Measurements from ENCODE around the gene C5orf15. TPM values are rescaled to one million over a fixed set of nuclear protein-coding genes. Genes with fewer than 3 reads are reported as not detected.

Gene C5orf15
- total and polyA plus RNA-seq, 4 donors, result 21.2 to 32.4 (median 28.7) TPM

DNA sequence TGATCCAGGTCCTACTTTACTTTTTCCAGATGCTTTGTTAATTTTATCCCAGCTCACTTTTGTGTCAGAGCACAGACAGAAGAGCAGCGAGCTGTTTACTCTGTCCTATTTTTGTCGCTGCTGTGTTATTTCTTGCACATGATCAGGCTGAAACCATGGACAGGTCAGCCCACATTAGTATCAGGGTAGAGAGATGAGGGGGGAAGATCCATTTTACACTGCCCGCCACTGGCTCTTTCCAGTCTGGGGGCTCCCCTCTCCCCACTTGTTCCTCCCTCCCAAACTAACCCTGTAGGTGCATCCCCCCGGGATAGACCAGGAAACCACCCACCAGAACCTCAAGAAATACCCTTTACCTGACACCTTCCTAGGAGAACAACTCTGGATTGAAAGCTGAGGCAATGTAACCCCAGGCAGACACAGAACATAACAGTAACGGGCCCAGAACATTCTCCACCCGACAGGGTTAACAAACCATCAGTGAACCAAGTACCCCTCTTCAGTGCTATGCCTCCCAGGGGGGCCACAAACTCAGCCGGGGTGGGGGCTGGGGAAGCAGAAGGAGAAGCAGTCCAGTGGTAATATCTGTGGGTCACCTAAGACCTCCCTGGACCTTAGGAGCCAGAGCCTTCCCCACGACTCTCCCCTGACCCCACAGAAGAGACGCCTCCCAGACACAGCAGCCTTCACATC is 26.0 kb upstream of the C5orf15 start:
- H3K27ac ChIP-seq (ENCODE audit: low read depth in 1 of 2, low read length in 2 of 2), result no peak overlapping the region

DNA sequence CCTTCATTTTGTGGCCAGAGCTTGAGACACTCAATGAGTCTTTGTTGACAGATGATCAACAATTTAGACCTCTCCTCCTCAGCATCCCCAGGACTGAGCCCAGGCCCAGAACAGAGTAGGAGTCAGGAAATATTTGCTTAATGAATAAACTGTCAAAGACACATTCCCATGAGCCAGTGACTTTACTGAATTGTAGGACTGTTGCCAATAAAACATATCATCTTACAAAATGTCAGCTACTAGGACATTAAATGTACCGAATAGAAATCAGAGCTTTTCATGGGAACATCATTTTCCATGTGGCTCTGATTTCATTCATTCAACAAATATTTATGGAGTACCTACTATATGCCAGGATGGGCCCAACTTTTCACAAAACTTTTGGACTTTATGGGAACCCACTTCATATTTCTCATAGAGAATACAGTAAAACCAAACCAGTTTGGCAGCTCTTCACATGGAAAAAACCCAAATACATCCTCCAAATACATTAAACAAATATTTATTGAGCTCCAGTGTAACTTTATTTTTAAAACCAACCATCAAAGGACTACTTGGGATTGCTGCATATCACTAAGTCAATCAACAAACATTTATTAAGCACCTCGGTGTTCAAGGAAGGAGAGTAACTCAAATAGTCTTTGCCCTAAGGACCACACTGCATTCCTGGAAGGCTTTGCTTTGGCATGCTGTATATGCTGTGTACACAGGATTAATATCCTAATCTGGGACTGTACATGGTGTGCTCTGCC is 24.9 kb upstream of the C5orf15 start:
- H3K27ac ChIP-seq (ENCODE audit: low read depth in 1 of 2, low read length in 2 of 2), result no peak overlapping the region
- no peaks in the 10 kb centered on the region for H3K27me3 ChIP-seq (ENCODE audit: control insufficient read depth in 4 of 4, insufficient read depth in 4 of 4, low read length in 3 of 4)
- 59% methylated on average over 2 of the region's 2 CpGs for WGBS
- H3K4me3 ChIP-seq (ENCODE audit: low read depth in 1 of 3, low read length in 3 of 3), result no peak overlapping the region
- peaks cover 14 to 27% (median 20%) of the 10 kb centered on the region in 4 donors for H3K36me3 ChIP-seq (ENCODE audit: control insufficient read depth in 4 of 4, insufficient read depth in 3 of 4, low read depth in 1 of 4, low read length in 3 of 4)
- peaks cover 13 to 41% (median 27%) of the 10 kb centered on the region in 4 donors for H3K4me1 ChIP-seq (ENCODE audit: control insufficient read depth in 4 of 4, insufficient read depth in 4 of 4, low read length in 3 of 4)
- TF ChIP-seq HNF4A (conservative IDR thresholded peaks at IDR 0.05), result no peak
- TF ChIP-seq, protein P1, sequence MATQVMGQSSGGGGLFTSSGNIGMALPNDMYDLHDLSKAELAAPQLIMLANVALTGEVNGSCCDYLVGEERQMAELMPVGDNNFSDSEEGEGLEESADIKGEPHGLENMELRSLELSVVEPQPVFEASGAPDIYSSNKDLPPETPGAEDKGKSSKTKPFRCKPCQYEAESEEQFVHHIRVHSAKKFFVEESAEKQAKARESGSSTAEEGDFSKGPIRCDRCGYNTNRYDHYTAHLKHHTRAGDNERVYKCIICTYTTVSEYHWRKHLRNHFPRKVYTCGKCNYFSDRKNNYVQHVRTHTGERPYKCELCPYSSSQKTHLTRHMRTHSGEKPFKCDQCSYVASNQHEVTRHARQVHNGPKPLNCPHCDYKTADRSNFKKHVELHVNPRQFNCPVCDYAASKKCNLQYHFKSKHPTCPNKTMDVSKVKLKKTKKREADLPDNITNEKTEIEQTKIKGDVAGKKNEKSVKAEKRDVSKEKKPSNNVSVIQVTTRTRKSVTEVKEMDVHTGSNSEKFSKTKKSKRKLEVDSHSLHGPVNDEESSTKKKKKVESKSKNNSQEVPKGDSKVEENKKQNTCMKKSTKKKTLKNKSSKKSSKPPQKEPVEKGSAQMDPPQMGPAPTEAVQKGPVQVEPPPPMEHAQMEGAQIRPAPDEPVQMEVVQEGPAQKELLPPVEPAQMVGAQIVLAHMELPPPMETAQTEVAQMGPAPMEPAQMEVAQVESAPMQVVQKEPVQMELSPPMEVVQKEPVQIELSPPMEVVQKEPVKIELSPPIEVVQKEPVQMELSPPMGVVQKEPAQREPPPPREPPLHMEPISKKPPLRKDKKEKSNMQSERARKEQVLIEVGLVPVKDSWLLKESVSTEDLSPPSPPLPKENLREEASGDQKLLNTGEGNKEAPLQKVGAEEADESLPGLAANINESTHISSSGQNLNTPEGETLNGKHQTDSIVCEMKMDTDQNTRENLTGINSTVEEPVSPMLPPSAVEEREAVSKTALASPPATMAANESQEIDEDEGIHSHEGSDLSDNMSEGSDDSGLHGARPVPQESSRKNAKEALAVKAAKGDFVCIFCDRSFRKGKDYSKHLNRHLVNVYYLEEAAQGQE (IDR thresholded peaks at IDR 0.05), result no peak
- TF ChIP-seq, protein P2, sequence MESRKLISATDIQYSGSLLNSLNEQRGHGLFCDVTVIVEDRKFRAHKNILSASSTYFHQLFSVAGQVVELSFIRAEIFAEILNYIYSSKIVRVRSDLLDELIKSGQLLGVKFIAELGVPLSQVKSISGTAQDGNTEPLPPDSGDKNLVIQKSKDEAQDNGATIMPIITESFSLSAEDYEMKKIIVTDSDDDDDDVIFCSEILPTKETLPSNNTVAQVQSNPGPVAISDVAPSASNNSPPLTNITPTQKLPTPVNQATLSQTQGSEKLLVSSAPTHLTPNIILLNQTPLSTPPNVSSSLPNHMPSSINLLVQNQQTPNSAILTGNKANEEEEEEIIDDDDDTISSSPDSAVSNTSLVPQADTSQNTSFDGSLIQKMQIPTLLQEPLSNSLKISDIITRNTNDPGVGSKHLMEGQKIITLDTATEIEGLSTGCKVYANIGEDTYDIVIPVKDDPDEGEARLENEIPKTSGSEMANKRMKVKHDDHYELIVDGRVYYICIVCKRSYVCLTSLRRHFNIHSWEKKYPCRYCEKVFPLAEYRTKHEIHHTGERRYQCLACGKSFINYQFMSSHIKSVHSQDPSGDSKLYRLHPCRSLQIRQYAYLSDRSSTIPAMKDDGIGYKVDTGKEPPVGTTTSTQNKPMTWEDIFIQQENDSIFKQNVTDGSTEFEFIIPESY (IDR thresholded peaks at IDR 0.05), result no peak
- no peak for TF ChIP-seq HNF4G (IDR thresholded peaks at IDR 0.05)
- TF ChIP-seq, protein P3, sequence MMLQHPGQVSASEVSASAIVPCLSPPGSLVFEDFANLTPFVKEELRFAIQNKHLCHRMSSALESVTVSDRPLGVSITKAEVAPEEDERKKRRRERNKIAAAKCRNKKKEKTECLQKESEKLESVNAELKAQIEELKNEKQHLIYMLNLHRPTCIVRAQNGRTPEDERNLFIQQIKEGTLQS (IDR thresholded peaks at IDR 0.05), result no peak
- no peak for TF ChIP-seq FOXA2 (IDR thresholded peaks at IDR 0.05)
- no peak for TF ChIP-seq FOXA1 (IDR thresholded peaks at IDR 0.05)
- no peak for TF ChIP-seq SP1 (IDR thresholded peaks at IDR 0.05)
- TF ChIP-seq, protein P4, sequence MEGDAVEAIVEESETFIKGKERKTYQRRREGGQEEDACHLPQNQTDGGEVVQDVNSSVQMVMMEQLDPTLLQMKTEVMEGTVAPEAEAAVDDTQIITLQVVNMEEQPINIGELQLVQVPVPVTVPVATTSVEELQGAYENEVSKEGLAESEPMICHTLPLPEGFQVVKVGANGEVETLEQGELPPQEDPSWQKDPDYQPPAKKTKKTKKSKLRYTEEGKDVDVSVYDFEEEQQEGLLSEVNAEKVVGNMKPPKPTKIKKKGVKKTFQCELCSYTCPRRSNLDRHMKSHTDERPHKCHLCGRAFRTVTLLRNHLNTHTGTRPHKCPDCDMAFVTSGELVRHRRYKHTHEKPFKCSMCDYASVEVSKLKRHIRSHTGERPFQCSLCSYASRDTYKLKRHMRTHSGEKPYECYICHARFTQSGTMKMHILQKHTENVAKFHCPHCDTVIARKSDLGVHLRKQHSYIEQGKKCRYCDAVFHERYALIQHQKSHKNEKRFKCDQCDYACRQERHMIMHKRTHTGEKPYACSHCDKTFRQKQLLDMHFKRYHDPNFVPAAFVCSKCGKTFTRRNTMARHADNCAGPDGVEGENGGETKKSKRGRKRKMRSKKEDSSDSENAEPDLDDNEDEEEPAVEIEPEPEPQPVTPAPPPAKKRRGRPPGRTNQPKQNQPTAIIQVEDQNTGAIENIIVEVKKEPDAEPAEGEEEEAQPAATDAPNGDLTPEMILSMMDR (IDR thresholded peaks at IDR 0.05; ENCODE audit: low read depth, low read length, missing input control), result no peak
- TF ChIP-seq GABPA (IDR thresholded peaks at IDR 0.05 in 1 of 2, conservative IDR thresholded peaks at IDR 0.05 in 1 of 2), result no peak
- TF ChIP-seq RXRA (IDR thresholded peaks at IDR 0.05), result no peak
- no peak for TF ChIP-seq TAF1 (conservative IDR thresholded peaks at IDR 0.05)
- no peak for TF ChIP-seq YY1 (IDR thresholded peaks at IDR 0.05)
- H3K9ac ChIP-seq (ENCODE audit: low read depth in 1 of 2, low read length in 2 of 2), result no peak overlapping the region
- H3K9me3 ChIP-seq (ENCODE audit: control insufficient read depth in 4 of 4, low read length in 3 of 4), result no peaks in the 10 kb centered on the region
- DNase-seq (ENCODE audit: low spot score), result no peak

More for the DNA sequence above, 26.0 kb upstream of the C5orf15 start:
- DNase-seq (ENCODE audit: low spot score), result no peak
- H3K36me3 ChIP-seq (ENCODE audit: control insufficient read depth in 4 of 4, insufficient read depth in 3 of 4, low read depth in 1 of 4, low read length in 3 of 4), result peaks cover 9 to 20% (median 16%) of the 10 kb centered on the region in 4 donors
- WGBS, result 80% methylated on average over 9 of the region's 9 CpGs
- H3K9ac ChIP-seq (ENCODE audit: low read depth in 1 of 2, low read length in 2 of 2), result no peak overlapping the region
- H3K4me3 ChIP-seq (ENCODE audit: low read depth in 1 of 3, low read length in 3 of 3), result no peak overlapping the region
- TF ChIP-seq YY1 (IDR thresholded peaks at IDR 0.05), result no peak
- H3K9me3 ChIP-seq (ENCODE audit: control insufficient read depth in 4 of 4, low read length in 3 of 4), result no peaks in the 10 kb centered on the region
- H3K4me1 ChIP-seq (ENCODE audit: control insufficient read depth in 4 of 4, insufficient read depth in 4 of 4, low read length in 3 of 4), result peaks cover 13 to 44% (median 29%) of the 10 kb centered on the region in 4 donors
- H3K27me3 ChIP-seq (ENCODE audit: control insufficient read depth in 4 of 4, insufficient read depth in 4 of 4, low read length in 3 of 4), result no peaks in the 10 kb centered on the region
